Panc1 (cell line): Measurements from ENCODE around the gene RIPPLY3.

Source experiments
- CTCF ChIP-seq: fragments of 450-650 bp; IDR thresholded peaks from 2 replicates; pipeline ENCODE4 v1.5.1; 2017; ENCODE audit warnings: mild to moderate bottlenecking
- POLR2AphosphoS5 ChIP-seq: IDR thresholded peaks from 2 replicates; pipeline ENCODE4 v1.6.1; 2012; ENCODE audit warnings: mild to moderate bottlenecking, low read depth, low read length, moderate library complexity
- REST ChIP-seq, 2 experiments: IDR thresholded peaks; 2 replicates each; pipeline ENCODE4 v1.6.1; 2011 to 2012; ENCODE audit warnings: low read depth in 2 of 2, control low read depth in 1 of 2, low read length in 1 of 2, mild to moderate bottlenecking in 1 of 2, moderate library complexity in 1 of 2; ENCODE audit not compliant: insufficient read depth in 1 of 2

GRCh38 chr21:36981977-36982700 lies 24.4 kb upstream of the RIPPLY3 start:
- no peak for TF ChIP-seq POLR2AphosphoS5
- TF ChIP-seq CTCF: no peak
- no peak for TF ChIP-seq REST (IDR thresholded peaks at IDR 0.05; ENCODE audit: insufficient read depth in 1 of 2, low read depth in 2 of 2, low read length in 1 of 2)
